ENCODE results near the gene IRX4. TPM values are rescaled to one million over a fixed set of nuclear protein-coding genes. Genes with fewer than 3 reads are reported as not detected.
A peak's percentile ranks its signal among the peaks of the same experiment; 100 is the strongest.

Gene IRX4
- total RNA-seq, 1 donor from 2014 or later: not detected

DNA sequence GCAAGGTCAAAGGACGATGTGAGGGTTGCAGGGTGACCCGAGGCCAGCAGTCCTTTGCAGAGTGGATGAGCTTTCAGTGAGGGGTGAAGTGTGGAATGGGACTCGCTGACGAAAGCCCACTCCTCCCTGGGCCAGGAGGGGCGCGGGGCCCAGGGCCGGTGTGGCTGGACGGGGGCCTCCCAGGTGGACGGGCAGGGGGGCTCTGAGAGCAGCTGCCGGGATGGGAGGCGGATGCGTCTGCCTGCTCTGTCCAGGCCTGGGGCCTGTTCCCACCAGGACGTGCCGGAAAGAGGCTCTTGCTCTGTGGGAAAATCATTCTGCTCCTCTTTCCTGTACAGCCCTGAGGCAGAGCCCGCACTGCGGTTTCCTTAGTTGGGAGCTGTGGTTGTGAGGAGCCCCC is 24.3 kb downstream of the IRX4 start:
- DNase-seq: no peak
- intact Hi-C loops (cut with DNase I): no loop called here
- no peak for ATAC-seq

DNA sequence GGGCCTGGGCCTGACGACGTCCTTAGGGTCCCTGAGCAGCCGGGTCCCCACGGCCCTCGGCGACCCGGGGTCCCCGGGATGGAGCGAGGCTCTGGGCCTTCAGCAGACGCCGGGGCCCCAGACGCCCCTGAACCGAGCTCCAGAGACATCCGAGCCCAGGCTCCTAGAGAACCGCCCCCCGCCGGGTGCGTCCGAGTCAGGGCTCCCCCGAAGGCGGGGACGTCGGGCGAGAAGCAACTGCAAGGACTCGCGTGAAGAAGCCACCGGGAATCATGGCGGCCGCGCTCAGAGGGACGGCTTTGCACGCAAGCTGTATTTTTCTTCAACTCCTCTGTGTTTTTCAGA is 25.5 kb downstream of the IRX4 start:
- no peak overlapping the region for H3K27ac ChIP-seq
- H3K36me3 ChIP-seq: no peaks in the 10 kb centered on the region
- intact Hi-C loops (cut with DNase I): no loop called here
- DNase-seq: no peak
- TF ChIP-seq, protein P1, sequence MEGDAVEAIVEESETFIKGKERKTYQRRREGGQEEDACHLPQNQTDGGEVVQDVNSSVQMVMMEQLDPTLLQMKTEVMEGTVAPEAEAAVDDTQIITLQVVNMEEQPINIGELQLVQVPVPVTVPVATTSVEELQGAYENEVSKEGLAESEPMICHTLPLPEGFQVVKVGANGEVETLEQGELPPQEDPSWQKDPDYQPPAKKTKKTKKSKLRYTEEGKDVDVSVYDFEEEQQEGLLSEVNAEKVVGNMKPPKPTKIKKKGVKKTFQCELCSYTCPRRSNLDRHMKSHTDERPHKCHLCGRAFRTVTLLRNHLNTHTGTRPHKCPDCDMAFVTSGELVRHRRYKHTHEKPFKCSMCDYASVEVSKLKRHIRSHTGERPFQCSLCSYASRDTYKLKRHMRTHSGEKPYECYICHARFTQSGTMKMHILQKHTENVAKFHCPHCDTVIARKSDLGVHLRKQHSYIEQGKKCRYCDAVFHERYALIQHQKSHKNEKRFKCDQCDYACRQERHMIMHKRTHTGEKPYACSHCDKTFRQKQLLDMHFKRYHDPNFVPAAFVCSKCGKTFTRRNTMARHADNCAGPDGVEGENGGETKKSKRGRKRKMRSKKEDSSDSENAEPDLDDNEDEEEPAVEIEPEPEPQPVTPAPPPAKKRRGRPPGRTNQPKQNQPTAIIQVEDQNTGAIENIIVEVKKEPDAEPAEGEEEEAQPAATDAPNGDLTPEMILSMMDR (IDR thresholded peaks at IDR 0.05): no peak
- peaks cover 39% of the 10 kb centered on the region for H3K27me3 ChIP-seq
- no peaks in the 10 kb centered on the region for H3K4me1 ChIP-seq
- H3K9me3 ChIP-seq: no peaks in the 10 kb centered on the region
- no peak overlapping the region for H3K4me3 ChIP-seq
- ATAC-seq: no peak

More for the DNA sequence above, 24.3 kb downstream of the IRX4 start:
- H3K9me3 ChIP-seq: no peaks in the 10 kb centered on the region
- H3K4me3 ChIP-seq: no peak overlapping the region
- TF ChIP-seq, protein P1 (IDR thresholded peaks at IDR 0.05): no peak
- H3K36me3 ChIP-seq: no peaks in the 10 kb centered on the region
- H3K27ac ChIP-seq: no peak overlapping the region
- no peaks in the 10 kb centered on the region for H3K4me1 ChIP-seq
- H3K27me3 ChIP-seq: peaks cover 44% of the 10 kb centered on the region

DNA sequence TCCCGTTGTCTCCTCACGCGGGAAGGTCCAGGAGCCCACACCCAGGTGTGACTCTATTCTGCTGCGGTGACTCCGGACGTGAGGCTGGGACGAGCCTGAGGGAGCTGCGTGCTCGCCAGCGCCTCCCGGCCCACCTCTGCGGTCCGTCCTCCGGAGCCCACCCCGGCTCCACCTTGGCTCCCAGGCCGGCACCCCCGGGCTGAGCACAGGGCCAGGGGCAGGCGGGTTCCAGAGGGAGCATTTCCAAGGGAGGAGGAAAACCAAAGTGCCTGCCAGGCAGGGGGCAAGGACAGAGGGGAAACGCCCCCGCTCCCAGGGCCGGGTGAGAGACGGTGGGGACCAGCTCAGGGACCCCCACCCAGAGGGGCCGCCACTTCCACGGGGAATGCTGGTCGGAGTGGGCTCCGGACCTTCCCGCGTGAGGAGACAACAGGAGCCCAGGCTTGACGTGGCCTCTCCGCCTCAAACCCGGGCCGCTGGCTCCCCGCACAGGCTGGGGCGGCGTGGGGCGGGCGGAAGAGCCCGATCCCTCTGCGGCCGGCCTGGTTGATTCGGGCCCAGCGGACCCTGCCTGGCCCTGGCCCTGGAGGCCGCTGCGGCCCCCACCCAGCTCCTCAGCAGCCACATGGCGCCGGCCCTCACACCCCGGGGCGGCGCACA is 26.0 kb downstream of the IRX4 start:
- DNase-seq: no peak
- no peak overlapping the region for H3K27ac ChIP-seq
- H3K4me1 ChIP-seq: no peaks in the 10 kb centered on the region
- peaks cover 44% of the 10 kb centered on the region for H3K27me3 ChIP-seq
- ATAC-seq: peak; percentile 15
- intact Hi-C loops (cut with DNase I): no loop called here
- no peaks in the 10 kb centered on the region for H3K9me3 ChIP-seq
- H3K4me3 ChIP-seq: no peak overlapping the region
- TF ChIP-seq, protein P1 (IDR thresholded peaks at IDR 0.05): no peak
- H3K36me3 ChIP-seq: no peaks in the 10 kb centered on the region

DNA sequence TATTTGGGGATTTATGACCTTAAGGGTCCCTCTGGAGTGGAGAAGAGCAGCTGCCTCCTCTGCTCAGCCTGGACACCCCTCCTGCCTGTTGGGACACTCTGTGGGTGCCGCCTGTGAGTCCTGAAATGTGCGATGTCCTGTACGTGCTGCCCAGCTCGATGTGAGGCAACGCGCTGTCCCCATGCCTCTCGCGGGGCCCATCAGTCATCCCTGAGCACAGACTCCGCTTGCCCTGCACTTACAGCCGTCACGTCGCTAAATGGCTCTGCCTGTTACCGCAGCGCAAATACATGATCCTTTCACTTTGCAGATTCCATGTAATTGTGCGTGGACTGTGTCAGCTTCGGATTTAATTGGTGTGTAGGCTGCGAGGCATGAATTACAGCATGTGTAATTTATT is 27.1 kb downstream of the IRX4 start:
- Histone ChIP-seq H3K4me1 (no peaks in the 10 kb centered on the region), H3K36me3 (no peaks in the 10 kb centered on the region), H3K27me3 (peaks cover 55% of the 10 kb centered on the region), H3K27ac (no peak overlapping the region), H3K9me3 (no peaks in the 10 kb centered on the region), H3K4me3 (no peak overlapping the region)
- intact Hi-C loops (cut with DNase I): no loop called here
- no peak for ATAC-seq
- no peak for DNase-seq
- TF ChIP-seq, protein P1 (IDR thresholded peaks at IDR 0.05): no peak

DNA sequence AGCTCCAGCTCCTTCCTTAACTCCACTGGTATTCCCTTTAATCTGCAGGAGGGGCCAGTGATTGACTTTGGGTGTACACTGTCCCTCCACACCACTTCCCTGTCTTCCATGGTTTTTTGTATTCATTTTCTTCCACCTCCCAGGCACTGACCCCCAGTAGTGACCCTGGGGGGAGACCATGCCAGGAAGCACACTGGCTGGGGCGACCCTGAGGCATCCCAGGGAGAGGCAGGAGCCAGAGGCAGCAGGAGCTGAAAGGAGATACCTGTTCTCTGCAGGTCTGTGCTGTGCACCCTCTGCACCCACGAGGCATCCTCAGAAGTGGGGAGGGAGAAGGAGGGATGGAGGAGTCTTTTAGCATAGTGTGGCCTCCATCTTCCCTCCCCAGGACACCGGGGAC is 27.6 kb downstream of the IRX4 start:
- H3K9me3 ChIP-seq: no peaks in the 10 kb centered on the region
- no peak for DNase-seq
- no peak overlapping the region for H3K4me3 ChIP-seq
- H3K27me3 ChIP-seq: peaks cover 61% of the 10 kb centered on the region
- H3K36me3 ChIP-seq: no peaks in the 10 kb centered on the region
- no peak overlapping the region for H3K27ac ChIP-seq
- no peaks in the 10 kb centered on the region for H3K4me1 ChIP-seq
- ATAC-seq: no peak
- intact Hi-C loops (cut with DNase I): no loop called here
- TF ChIP-seq, protein P1 (IDR thresholded peaks at IDR 0.05): no peak

DNA sequence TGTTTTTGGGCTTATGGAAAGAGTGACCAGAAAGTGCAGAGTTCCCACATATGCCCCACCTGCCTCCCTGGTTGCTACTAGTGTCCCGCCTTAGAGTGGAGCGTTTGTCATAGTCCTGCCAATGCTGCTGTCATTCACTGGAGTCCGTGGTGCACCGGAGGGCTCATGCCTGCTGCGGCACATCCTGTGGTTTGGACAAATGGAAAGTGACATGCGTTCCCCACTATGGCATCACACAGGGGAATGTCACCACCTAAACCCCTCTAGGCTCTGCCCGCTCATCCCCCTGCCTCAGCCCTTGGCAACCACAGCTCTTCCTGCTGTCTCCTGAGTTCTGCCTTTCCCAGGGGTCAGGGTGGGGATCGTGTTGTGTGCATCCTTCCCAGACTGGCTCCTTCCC is 29.2 kb downstream of the IRX4 start:
- H3K27me3 ChIP-seq: peaks cover 76% of the 10 kb centered on the region
- no peak overlapping the region for H3K27ac ChIP-seq
- no peaks in the 10 kb centered on the region for H3K36me3 ChIP-seq
- intact Hi-C loops (cut with DNase I): no loop called here
- no peak overlapping the region for H3K4me3 ChIP-seq
- TF ChIP-seq, protein P1 (IDR thresholded peaks at IDR 0.05): no peak
- no peaks in the 10 kb centered on the region for H3K4me1 ChIP-seq
- no peak for DNase-seq
- H3K9me3 ChIP-seq: no peaks in the 10 kb centered on the region
- ATAC-seq: no peak

Measured in upper lobe of right lung (tissue), 1 donor.